ENCODE data around the gene ARRB2. TPM values are rescaled to one million over a fixed set of nuclear protein-coding genes. Genes with fewer than 3 reads are reported as not detected.

The ARRB2 gene
- total and polyA plus RNA-seq, 2 of the 13 experiments (the other 11 are each of a cell fraction or from before 2014, with no cell fraction given), result 21.5 to 49.2 TPM

- TF ChIP-seq ZNF558 (CRISPR knock-in tag; IDR thresholded peaks at IDR 0.05; ENCODE audit: borderline replicate concordance) (no peak), ZMAT5 (CRISPR knock-in tag; IDR thresholded peaks at IDR 0.05; ENCODE audit: borderline replicate concordance, low read depth) (no peak), ZEB1 (IDR thresholded peaks at IDR 0.05; ENCODE audit: insufficient replicate concordance, low read depth) (peak; percentile 61), DNMT3B (CRISPR knock-in tag; conservative IDR thresholded peaks at IDR 0.05) (no peak), NCOA2 (CRISPR knock-in tag; IDR thresholded peaks at IDR 0.05) (peak; percentile 83), THAP9 (CRISPR knock-in tag; IDR thresholded peaks at IDR 0.05; ENCODE audit: borderline replicate concordance) (no peak), CHD4 (IDR thresholded peaks at IDR 0.05; ENCODE audit: borderline replicate concordance, low read length) (no peak), HOXA3 (CRISPR knock-in tag; IDR thresholded peaks at IDR 0.05) (peak; percentile 69), GABPA (IDR thresholded peaks at IDR 0.05; ENCODE audit: low read depth, low read length) (no peak), GABPA (CRISPR knock-in tag; IDR thresholded peaks at IDR 0.05; ENCODE audit: low read depth) (no peak), KLF12 (CRISPR knock-in tag; IDR thresholded peaks at IDR 0.05; ENCODE audit: borderline replicate concordance) (no peak), DNMT1 (CRISPR knock-in tag; IDR thresholded peaks at IDR 0.05) (no peak), ZFP41 (CRISPR knock-in tag; IDR thresholded peaks at IDR 0.05; ENCODE audit: borderline replicate concordance) (no peak), TEF (CRISPR knock-in tag; IDR thresholded peaks at IDR 0.05) (no peak), STAT5B (CRISPR knock-in tag; IDR thresholded peaks at IDR 0.05) (no peak), RBM39 (IDR thresholded peaks at IDR 0.05; ENCODE audit: low read depth, low read length, poor library complexity, severe bottlenecking) (no peak), SETDB1 (CRISPR knock-in tag; IDR thresholded peaks at IDR 0.05; ENCODE audit: borderline replicate concordance) (no peak), ZNF543 (CRISPR knock-in tag; IDR thresholded peaks at IDR 0.05) (0 out of 2 replicates have a peak, but pooled peaks have one; percentile 10), HMGXB4 (CRISPR knock-in tag; IDR thresholded peaks at IDR 0.05; ENCODE audit: borderline replicate concordance in 1 of 2, low read depth in 1 of 2) (peak in 1 of 2 experiments; percentile 39; a peak in 1 of 4 replicates), RAD51 (IDR thresholded peaks at IDR 0.05; ENCODE audit: borderline replicate concordance) (peak; percentile 20; the same call in 1 of the 2 replicates), ZNF335 (CRISPR knock-in tag; IDR thresholded peaks at IDR 0.05) (peak; percentile 41; the same call in 1 of the 2 replicates), PHB2 (IDR thresholded peaks at IDR 0.05; ENCODE audit: partially characterized antibody) (no peak), ZFY (CRISPR knock-in tag; IDR thresholded peaks at IDR 0.05) (peak; percentile 84), RFXANK (CRISPR knock-in tag; IDR thresholded peaks at IDR 0.05) (no peak)
These were observed 11.0 kb downstream of the ARRB2 start (continued) for GRCh38 chr17:4721203-4722135.

Data from HepG2 (cell line).